GM21367 (cell line): ENCODE data around the gene UGCG.
"Not testable (repeated sequence)": the region's sequence is repeated elsewhere in the genome, so short reads cannot be mapped to it uniquely, and the experiment has no call there.

Experiments used
- ATAC-seq: cut with Tn5 transposase; IDR thresholded peaks from one replicate; pipeline ENCODE4 v1.9.1; 2021; ENCODE audit not compliant: unreplicated experiment

The UGCG gene

GRCh38 chr9:111948951-111949350 is 52.3 kb downstream of the UGCG start:
- ATAC-seq: no peak

DNA sequence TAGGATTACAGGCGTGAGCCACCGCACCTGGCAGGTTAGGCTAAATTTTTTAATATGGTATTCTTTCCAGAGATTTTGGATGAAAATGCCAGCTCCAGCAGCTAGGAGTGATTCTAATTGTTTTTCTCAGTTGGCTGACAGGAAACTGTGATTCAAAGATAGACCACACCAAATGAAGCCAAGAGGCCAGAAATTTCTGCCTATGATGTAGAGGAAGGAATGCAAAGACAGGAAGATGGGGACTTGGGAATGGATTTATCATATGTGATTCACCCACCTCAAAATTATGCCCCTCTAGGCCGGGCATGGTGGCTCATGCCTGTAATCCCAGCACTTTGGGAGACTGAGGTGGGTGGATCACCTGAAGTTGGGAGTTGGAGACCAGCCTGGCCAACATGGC is 53.3 kb downstream of the UGCG start:
- no peak for ATAC-seq

DNA sequence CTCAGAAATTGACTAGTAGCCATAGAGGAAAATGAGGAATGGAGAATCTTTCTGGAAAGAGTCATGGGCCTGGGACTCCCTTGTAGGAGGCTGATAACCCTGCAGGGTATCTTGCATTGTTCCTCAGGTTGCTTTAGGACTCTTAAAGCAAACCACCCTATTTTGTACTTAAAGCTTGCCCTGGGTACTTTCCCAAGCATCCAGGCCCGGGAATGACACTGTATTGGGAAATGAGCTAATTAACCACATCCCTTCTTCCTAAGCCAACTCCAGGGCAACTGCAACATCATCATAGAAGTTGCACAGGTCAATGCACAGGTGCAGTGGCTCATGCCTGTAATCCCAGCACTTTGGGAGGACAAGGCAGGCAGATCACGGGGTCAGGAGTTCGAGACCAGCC is 55.9 kb downstream of the UGCG start:
- no peak for ATAC-seq

- no peak for ATAC-seq
Observed at GRCh38 chr9:111953444-111953843, 56.8 kb downstream of the UGCG start.

- no peak for ATAC-seq
Observed at GRCh38 chr9:111955048-111955447, 58.4 kb downstream of the UGCG start.

- ATAC-seq: no peak
Observed at GRCh38 chr9:111957856-111958631, 61.4 kb downstream of the UGCG start.

DNA sequence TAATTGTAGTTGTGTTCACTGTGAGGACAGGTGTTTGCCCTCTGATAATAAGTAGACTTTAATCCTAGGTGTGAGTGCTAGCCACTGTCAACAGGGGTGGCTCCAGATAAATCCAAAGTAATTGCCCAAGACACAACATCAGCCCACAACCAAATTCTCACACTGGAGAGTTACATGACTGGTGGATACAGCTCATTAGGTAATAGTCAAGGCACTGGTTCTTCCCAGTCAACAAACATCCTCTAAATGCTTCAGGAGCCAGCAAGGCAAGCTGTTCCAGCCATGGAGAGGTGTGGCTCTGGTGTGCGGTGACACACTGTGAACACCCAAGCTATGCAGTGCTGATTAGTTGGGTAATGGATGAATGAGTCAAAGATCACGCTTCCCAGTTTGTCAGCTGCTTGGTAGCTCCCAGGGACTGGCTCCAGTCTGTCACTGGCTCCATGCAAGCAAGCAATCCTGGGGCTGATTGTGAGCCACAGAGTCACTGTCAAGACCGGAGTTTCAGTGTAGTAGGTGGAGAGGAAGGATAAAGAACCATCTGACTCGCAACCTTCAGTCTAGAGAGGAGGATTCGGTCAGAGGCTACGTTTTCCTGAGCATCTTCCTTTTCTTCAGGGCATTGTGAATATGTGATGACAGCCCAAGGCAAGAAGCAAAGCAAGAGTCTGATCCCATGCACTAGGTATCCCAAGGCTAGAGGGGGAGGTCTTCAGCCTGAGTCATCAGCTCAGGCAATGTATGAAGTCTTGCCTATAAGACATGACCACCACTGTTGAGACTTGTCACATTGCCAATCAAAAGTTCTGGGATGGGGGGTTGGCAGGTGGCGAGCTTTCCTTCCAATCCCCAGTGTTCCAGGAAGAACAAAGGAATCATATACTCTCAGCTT is 63.1 kb downstream of the UGCG start:
- no peak for ATAC-seq

DNA sequence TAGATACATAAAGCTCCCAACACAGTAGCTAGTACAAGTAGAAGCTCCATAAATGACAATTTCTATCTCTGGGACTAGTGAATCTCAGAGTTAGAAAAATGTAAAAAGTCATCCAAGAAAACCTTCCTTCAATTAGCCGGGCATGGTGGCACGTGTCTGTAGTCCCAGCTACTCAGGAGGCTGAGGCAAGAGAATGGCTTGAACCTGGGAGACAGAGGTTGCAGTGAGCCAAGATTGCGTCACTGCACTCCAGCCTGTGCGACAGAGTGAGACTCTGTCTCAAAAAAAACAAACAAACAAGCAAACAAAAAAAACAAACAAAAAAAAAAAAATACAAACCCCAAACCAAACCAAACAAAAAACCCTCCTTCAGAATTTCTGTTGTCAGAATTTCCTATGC is 63.9 kb downstream of the UGCG start:
- not testable (repeated sequence) for ATAC-seq

DNA sequence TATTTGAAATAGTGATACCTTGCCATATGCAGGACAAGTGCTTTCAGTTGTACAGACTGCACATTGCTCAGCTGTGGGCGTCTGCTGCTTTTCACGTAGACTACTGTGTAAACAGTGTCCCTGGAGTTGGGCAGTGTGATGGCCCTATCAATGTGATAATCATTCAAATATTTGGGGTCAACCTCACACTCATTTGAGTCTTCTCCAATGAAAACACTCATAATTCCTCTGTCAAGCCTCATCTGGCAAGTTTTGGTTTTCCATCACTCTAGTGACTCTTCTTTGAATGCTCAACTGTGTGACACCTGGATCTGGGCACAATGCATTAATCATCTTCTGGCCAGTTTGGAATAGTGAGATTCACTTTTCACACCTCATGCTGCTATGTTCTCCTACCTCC is 64.4 kb downstream of the UGCG start:
- no peak for ATAC-seq

GRCh38 chr9:111961575-111961974 is 65.0 kb downstream of the UGCG start:
- ATAC-seq: no peak

DNA sequence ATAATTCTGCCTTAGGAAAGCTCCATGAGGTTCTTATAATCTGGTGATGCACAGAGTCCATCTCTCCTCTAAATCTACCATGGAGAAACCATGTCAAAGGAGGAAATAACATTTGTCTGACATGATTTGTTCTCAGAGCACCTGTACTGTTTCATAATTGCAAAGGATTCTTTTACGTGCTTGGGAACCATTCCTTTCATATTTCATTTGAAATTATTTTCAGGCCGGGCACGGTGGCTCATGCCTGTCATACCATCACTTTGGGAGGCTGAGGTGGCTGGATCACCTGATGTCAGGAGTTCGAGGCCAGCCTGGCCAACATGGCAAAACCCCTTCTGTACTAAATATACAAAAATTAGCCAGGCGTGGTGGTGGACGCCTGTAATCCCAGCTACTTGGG is 65.4 kb downstream of the UGCG start:
- ATAC-seq: no peak

DNA sequence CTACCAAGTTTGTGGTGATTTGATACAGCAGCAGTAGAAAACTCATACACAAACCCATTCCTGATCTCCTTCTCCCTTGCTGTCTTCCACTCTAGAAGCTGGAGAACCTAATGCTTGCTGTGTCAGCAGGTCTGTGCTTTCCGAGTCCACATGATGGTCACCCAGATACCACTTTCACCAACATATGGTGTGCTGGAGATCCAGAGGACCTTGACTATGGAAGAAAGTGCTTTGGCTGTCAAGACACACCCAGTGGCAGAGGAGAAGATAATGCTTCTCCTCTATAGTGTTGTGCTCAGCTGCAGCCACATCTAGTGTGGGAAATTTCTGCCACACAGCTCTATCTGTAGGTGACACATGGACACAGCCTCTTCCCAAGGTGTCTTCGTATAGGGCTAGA is 67.4 kb downstream of the UGCG start:
- ATAC-seq: no peak

DNA sequence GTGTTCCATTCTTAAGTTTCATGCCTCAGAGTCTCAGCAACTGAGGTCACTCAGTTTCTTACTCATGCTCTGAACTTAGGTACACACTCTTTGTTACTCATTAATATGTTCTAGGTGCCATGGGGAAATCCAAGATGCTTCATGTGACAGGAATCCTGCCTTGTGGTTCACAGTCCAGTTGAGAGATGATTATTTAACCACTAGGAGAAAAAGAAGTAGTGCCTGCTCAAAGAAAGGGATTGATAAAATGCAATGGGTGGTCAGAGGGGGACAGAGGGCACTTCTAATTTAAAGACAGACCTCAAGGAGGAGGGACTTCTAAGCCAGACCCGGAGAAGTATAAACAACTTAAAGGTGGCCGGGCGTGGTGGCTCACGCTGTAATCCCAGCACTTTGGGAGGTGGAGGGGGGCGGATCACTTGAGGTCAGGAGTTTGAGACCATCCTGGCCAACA is 69.0 kb downstream of the UGCG start:
- ATAC-seq: peak; percentile 51

- ATAC-seq: no peak
Observed at GRCh38 chr9:111966124-111966723, 69.6 kb downstream of the UGCG start.

DNA sequence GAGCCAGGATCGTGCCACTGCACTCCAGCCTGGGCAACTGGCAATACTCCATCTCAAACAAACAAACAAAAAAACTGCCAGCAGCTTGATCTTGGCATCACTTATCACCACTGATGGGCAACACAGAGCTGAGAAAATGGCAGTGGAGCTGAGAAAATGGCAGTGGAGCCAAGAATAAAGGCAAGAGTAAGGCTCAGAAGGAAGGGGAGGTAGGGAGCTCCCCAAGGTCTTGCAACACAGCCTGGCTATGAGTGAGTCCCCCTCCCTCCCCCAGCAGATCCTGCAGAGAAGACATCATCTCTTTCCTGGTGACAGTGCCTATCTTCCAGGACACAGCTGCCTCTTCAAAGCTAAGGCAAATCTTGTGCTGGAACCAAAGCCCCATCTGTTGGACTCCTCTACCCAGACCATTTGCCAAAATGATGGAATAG is 70.3 kb downstream of the UGCG start:
- ATAC-seq: no peak

DNA sequence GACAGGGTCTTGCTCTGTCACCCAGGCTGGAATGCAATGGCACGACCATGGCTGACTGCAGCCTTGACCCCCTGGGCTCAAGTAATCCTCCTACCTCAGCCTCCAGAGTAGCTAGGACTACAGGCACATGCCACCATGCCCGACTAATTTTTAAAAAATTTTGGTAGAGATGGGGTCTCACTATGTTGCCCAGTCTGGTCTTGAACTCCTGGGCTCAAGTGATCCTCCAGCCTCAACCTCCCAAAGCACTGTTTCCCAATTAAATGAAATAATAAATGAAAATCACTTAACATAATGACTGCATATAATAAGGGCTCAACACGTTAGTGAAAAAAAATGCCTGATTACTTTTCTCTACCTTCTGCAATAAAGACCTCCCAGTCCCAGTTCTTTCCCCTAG is 71.0 kb downstream of the UGCG start:
- no peak for ATAC-seq

GRCh38 chr9:111969061-111969460 is 72.4 kb downstream of the UGCG start:
- no peak for ATAC-seq

DNA sequence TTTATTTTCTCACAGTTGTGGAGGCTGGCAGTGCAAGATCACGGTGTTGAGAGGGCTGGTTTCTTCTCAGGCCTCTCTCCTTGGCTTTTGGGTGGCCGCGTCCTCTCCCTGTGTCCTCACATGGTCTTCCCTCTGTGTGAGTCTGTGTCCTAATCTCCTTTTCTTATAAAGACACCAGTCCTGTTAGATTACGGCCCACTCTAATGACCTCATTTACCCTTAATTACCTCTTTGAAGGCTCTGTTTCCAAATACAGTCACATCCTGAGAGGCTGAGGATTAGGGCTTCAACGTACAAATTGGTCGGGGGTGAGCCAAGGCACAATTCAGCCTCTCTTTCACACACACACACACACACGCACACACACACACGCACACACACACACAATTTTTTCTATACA is 73.0 kb downstream of the UGCG start:
- no peak for ATAC-seq

GRCh38 chr9:111970827-111971226 is 74.2 kb downstream of the UGCG start:
- ATAC-seq: no peak

DNA sequence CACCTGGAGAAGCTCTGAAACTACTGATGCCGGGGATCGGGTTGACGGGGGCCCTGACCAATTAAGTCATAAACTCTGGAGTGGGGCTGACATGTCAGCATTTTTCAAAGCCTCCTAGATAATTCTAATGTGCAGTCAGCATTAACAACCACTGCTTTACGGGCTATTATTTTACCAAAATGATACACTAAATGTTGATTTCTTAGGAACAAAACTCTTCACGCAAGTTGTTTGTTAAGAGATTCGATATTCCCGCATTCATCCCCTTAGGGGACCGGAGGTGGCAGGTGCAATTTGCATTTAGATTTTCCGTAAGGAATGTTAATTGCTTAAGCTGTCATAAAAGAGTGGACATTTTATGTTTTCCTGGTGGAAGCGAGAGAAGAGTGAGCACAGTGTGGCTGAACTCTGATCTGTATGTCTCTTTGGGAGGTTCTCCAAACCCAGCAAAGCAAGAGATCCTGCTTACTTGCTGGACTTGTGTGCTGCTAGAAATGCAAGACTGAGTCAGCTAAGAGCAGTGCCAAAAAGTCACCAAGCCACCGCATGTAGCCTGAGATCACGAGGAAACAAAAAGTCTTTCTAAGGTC is 77.6 kb downstream of the UGCG start:
- ATAC-seq: no peak

DNA sequence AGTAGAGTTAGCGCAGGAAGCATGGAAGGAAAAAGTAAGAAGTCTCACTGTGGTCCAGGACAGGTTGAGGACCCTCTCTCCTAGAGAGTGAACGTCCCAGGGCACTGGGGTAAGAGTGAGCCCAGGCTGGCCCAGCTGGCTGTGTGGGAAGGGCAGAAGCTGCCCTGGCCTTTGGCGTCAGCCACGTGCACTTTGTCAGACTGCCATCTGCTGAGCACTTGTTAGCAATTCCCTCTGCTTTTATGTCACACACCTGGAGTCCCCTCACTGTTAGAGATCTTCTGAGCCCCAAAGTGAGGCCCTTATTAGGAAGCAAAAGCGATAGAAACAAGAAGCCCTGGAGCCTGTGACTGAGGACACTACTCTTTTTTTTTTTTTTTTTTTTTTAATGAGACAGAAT is 79.1 kb downstream of the UGCG start:
- peak; percentile 48 for ATAC-seq
